ENCODE results near the gene SUPT20HL1.

Gene SUPT20HL1

GRCh38 chrX:24399550-24399949 is 39.1 kb downstream of the SUPT20HL1 start:
- no peak for DNase-seq (ENCODE audit: low read depth)
- H3K4me3 ChIP-seq (ENCODE audit: low read length) = no peak overlapping the region
- TF ChIP-seq CTCF (conservative IDR thresholded peaks at IDR 0.05; ENCODE audit: low read length) = no peak

GRCh38 chrX:24405959-24406358 is 45.5 kb downstream of the SUPT20HL1 start:
- TF ChIP-seq CTCF (conservative IDR thresholded peaks at IDR 0.05; ENCODE audit: low read length) = no peak
- DNase-seq (ENCODE audit: low read depth) = no peak
- no peak overlapping the region for H3K4me3 ChIP-seq (ENCODE audit: low read length)

Measured in AG10803 (cell line).